ENCODE results near the gene ICAM3.
"Not testable (repeated sequence)": the region's sequence is repeated elsewhere in the genome, so short reads cannot be mapped to it uniquely, and the experiment has no call there.

The ICAM3 gene

DNA sequence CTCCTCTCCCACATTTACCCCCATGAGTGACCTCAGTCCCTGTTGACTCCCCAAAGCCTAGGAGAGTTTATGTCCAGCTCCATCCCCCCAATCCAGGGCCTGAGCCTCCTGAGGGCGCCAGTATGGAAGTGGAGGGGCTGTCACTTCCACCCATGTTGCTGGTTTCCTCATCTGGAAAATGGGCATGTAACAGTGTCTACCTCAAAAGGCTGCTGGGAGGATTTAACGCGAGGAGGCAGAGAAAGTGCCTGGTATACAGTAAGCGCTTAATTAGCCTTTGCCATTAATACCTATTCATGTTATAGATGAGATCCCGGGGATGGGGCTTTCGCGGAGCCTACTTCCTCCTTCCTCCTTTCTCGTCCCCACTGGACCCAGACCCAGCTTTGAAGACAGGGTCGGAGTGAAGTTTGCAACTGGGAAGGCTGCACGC, 40.5 kb upstream of the ICAM3 start:
- peak overlapping the region; percentile 80 to 83 for H3K27ac ChIP-seq
- peaks cover 7 to 38% (median 23%) of the 10 kb centered on the region in 3 donors for H3K36me3 ChIP-seq
- H3K4me3 ChIP-seq: peak overlapping the region; percentile 80 to 92
- H3K27me3 ChIP-seq: no peaks in the 10 kb centered on the region
- TF ChIP-seq, protein P1, sequence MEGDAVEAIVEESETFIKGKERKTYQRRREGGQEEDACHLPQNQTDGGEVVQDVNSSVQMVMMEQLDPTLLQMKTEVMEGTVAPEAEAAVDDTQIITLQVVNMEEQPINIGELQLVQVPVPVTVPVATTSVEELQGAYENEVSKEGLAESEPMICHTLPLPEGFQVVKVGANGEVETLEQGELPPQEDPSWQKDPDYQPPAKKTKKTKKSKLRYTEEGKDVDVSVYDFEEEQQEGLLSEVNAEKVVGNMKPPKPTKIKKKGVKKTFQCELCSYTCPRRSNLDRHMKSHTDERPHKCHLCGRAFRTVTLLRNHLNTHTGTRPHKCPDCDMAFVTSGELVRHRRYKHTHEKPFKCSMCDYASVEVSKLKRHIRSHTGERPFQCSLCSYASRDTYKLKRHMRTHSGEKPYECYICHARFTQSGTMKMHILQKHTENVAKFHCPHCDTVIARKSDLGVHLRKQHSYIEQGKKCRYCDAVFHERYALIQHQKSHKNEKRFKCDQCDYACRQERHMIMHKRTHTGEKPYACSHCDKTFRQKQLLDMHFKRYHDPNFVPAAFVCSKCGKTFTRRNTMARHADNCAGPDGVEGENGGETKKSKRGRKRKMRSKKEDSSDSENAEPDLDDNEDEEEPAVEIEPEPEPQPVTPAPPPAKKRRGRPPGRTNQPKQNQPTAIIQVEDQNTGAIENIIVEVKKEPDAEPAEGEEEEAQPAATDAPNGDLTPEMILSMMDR (IDR thresholded peaks at IDR 0.05): no peak
- intact Hi-C loops (cut with DNase I; ENCODE audit: low total_unique reads): loop anchor here (5.0 kb wide), 1 partner anchor 48 kb away; the partner anchor contains the start of gene RAVER1
- peaks cover 0 to 17% (median 12%) of the 10 kb centered on the region in 4 donors for H3K4me1 ChIP-seq
- no peaks in the 10 kb centered on the region for H3K9me3 ChIP-seq
- DNase-seq: no peak

DNA sequence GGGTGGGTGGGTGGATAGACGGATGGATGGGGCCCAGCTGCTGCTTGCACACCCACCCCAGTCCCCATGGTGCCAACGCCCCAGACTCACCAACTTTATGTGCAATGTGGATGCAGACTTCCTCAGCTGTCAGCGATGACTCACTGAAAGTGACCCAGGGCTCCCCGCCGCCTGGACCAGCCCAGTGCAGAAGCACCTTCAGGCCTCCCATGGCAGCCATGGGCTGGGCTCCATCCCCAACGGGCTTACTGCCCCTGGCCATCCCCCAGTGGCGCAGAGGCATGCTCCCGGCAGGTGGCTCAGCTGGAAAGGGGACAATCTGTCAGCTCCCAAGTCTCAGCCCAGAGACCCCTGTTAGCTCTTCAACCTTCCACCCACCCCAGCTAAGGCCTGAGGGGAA, 38.7 kb upstream of the ICAM3 start:
- Histone ChIP-seq H3K27ac (no peak overlapping the region), H3K4me3 (no peak overlapping the region), H3K27me3 (no peaks in the 10 kb centered on the region), H3K9me3 (no peaks in the 10 kb centered on the region), H3K36me3 (peaks cover 10 to 54% (median 32%) of the 10 kb centered on the region in 3 donors), H3K4me1 (peaks cover 0 to 17% (median 12%) of the 10 kb centered on the region in 4 donors)
- intact Hi-C loops (cut with DNase I; ENCODE audit: low total_unique reads): no loop called here
- TF ChIP-seq, protein P1 (IDR thresholded peaks at IDR 0.05): no peak
- DNase-seq: no peak

DNA sequence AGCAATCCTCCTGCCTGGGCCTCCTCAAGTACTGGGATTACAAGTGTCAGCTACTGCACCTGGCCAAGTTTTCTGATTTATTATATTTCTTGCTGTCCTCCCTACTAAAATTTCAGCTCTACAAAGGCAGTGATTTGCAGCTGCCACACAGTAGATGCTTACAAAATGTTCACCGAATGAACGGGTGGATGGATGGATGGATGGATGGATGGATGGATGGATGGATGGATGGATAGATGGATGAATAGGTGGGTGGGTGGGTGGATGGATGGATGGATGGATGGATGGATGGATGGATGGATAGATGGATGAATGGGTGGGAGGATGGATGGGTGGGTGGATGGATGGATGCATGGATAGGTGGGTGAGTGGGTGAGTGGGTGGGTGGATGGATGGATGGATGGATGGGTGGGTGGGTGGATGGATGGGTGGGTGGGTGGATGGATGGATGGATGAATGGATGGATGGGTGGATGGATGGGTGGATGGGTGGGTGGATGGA, 37.8 kb upstream of the ICAM3 start:
- DNase-seq; H3K4me3 ChIP-seq; H3K27me3 ChIP-seq; H3K9me3 ChIP-seq; intact Hi-C loops (cut with DNase I; ENCODE audit: low total_unique reads); H3K27ac ChIP-seq: not testable (repeated sequence)
- peaks cover 0 to 17% (median 12%) of the 10 kb centered on the region in 4 donors for H3K4me1 ChIP-seq
- H3K36me3 ChIP-seq: peaks cover 15 to 62% (median 36%) of the 10 kb centered on the region in 3 donors

DNA sequence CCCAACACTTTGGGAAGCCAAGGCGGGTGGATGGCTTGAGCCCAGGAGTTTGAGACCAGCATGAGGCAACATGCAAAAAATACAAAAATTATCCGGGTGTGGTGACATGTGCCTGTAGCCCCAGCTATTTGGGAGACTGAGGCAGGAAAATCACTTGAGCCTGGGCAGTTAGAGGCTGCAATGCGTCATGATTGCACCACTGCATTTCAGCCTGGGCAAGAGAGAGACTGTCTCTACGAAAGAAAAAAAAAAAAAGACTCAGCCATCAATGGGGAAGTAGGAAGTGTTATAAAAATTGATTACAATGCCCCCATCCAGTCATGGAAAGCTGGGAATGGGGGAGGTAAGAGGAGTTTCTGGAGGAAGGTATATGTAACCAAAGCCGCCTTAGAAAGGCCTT, 35.5 kb upstream of the ICAM3 start:
- Histone ChIP-seq H3K36me3 (peaks cover 15 to 84% (median 36%) of the 10 kb centered on the region in 3 donors), H3K4me1 (peaks cover 0 to 12% (median 8%) of the 10 kb centered on the region in 4 donors), H3K9me3 (no peaks in the 10 kb centered on the region), H3K4me3 (no peak overlapping the region), H3K27ac (no peak overlapping the region), H3K27me3 (no peaks in the 10 kb centered on the region)
- DNase-seq: no peak
- TF ChIP-seq, protein P1 (IDR thresholded peaks at IDR 0.05): no peak
- intact Hi-C loops (cut with DNase I; ENCODE audit: low total_unique reads): no loop called here

DNA sequence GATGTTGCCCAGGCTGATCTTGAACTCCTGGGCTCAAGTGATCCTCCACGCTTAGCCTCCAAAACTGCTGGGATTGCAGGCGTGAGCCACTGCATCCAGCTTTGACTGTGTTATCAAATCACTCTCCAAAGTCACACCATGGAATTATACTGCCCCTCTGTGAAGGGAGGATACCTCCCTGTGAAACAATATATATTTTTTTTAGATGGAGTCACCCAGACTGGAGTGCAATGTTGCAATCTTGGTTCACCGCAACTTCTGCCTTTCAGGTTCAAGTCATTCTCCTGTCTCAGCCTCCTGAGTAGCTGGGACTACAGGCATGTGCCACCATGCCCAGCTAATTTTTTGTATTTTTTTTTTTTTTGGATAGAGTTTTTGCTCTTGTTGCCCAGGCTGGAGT, 33.3 kb upstream of the ICAM3 start:
- TF ChIP-seq, protein P1 (IDR thresholded peaks at IDR 0.05): no peak
- Histone ChIP-seq H3K27me3 (no peaks in the 10 kb centered on the region), H3K4me3 (no peak overlapping the region), H3K9me3 (no peaks in the 10 kb centered on the region), H3K27ac (no peak overlapping the region), H3K4me1 (no peaks in the 10 kb centered on the region), H3K36me3 (peaks cover 28 to 91% (median 51%) of the 10 kb centered on the region in 3 donors)
- DNase-seq: no peak
- intact Hi-C loops (cut with DNase I; ENCODE audit: low total_unique reads): no loop called here

DNA sequence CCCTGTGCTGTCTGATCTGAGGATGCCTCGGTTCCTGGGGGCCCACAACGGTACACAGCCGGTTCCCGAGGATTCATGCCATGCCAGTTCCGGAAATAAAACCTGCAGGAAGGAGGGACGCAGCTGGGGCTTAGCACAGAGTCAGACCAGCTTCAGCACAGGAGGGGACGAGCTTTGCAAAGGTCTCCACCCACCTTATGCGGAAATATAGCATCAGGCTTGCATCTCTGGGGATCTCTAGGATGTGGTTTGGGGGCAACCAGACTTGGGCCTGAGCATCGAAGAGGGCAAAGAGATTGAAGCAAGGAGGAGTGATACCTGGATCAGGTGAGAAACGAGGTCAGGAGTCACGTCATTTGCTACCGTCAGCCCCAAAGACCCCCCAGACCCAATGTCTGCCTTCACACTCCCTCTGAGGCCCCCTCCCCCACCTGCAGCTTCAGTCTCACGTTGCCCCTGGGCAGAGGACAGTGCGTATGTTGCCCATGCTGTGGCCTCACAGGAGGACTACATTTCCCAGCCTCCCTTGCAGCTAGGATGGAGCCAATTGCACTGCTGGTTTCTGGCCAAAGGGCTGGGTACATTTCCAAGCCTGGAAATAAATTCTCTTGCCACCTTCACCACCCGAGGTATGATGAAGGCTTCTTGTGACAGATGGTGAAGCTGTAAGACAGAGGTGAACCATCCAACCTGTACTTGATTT, 28.8 kb upstream of the ICAM3 start:
- Histone ChIP-seq H3K27ac (no peak overlapping the region), H3K27me3 (no peaks in the 10 kb centered on the region), H3K9me3 (no peaks in the 10 kb centered on the region), H3K4me1 (no peaks in the 10 kb centered on the region), H3K4me3 (no peak overlapping the region), H3K36me3 (peaks cover 48 to 98% (median 70%) of the 10 kb centered on the region in 3 donors)
- intact Hi-C loops (cut with DNase I; ENCODE audit: low total_unique reads): no loop called here
- TF ChIP-seq, protein P1 (IDR thresholded peaks at IDR 0.05): no peak
- DNase-seq: no peak

DNA sequence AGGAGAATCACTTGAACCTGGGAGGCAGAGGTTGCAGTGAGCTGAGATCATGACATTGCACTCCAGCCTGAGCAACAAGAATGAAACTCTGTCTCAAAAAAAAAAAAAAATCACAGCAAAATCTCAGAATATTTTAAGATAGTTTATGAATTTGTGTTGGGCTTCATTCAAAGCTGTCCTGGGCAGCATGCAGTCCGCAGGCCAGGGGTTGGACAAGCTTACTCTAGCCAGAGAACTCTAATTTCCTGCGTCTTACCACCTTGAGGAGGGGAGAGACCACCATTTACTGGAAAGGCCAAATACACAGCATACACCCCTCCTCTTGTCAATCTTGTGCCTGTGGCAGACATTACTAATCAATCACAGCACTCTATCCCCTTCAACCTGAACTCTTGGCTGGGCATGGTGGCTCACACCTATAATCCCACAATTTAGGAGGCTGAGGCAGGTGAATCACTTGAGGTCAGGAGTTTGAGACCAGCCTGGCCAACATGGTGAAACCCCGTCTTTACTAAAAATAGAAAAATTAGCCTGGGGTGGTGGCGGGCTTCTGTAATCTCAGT, 27.6 kb upstream of the ICAM3 start:
- H3K4me1 ChIP-seq; H3K9me3 ChIP-seq; DNase-seq; H3K27me3 ChIP-seq; intact Hi-C loops (cut with DNase I; ENCODE audit: low total_unique reads); H3K4me3 ChIP-seq; H3K27ac ChIP-seq: not testable (repeated sequence)
- peaks cover 43 to 99% (median 76%) of the 10 kb centered on the region in 3 donors for H3K36me3 ChIP-seq
